ENCODE measurements around the gene SIGLEC9.

The SIGLEC9 gene

GRCh38 chr19:51124729-51125128 is at the start of gene SIGLEC9:
SIGLEC9 (plus strand) TSS chr19:51124906; CDS start chr19:51124975, 69 bp downstream.
- H3K27ac Mint-ChIP-seq: peak within 1 kb of the TSS; percentile 82
- H3K4me1 Mint-ChIP-seq (ENCODE audit: low read depth): peaks cover 41% of the 10 kb centered on the region
- no peaks in the 10 kb centered on the region for H3K9me3 Mint-ChIP-seq
- peaks cover under 1% of the 10 kb centered on the region for H3K27me3 Mint-ChIP-seq (ENCODE audit: low read depth)
- peak within 1 kb of the TSS; percentile 53 for H3K4me3 Mint-ChIP-seq
- H3K36me3 Mint-ChIP-seq (ENCODE audit: low read depth): no peaks in the 10 kb centered on the region

GRCh38 chr19:51075998-51076397 is 48.7 kb upstream of the SIGLEC9 start:
- peaks cover 17% of the 10 kb centered on the region for H3K27me3 Mint-ChIP-seq (ENCODE audit: low read depth)
- H3K9me3 Mint-ChIP-seq: no peaks in the 10 kb centered on the region
- H3K4me1 Mint-ChIP-seq (ENCODE audit: low read depth): no peaks in the 10 kb centered on the region
- no peak overlapping the region for H3K4me3 Mint-ChIP-seq
- H3K27ac Mint-ChIP-seq: no peak overlapping the region
- no peaks in the 10 kb centered on the region for H3K36me3 Mint-ChIP-seq (ENCODE audit: low read depth)

- Mint-ChIP-seq H3K27ac (no peak overlapping the region), H3K4me3 (no peak overlapping the region), H3K36me3 (ENCODE audit: low read depth) (no peaks in the 10 kb centered on the region), H3K4me1 (ENCODE audit: low read depth) (no peaks in the 10 kb centered on the region), H3K9me3 (no peaks in the 10 kb centered on the region), H3K27me3 (ENCODE audit: low read depth) (peaks cover 17% of the 10 kb centered on the region)
Measured at GRCh38 chr19:51076631-51077213, 48.0 kb upstream of the SIGLEC9 start.

GRCh38 chr19:51078104-51078503 is 46.6 kb upstream of the SIGLEC9 start:
- H3K27me3 Mint-ChIP-seq (ENCODE audit: low read depth): peaks cover 17% of the 10 kb centered on the region
- no peaks in the 10 kb centered on the region for H3K36me3 Mint-ChIP-seq (ENCODE audit: low read depth)
- H3K4me1 Mint-ChIP-seq (ENCODE audit: low read depth): no peaks in the 10 kb centered on the region
- H3K9me3 Mint-ChIP-seq: no peaks in the 10 kb centered on the region
- no peak overlapping the region for H3K27ac Mint-ChIP-seq
- no peak overlapping the region for H3K4me3 Mint-ChIP-seq

- Mint-ChIP-seq H3K36me3 (ENCODE audit: low read depth) (no peaks in the 10 kb centered on the region), H3K27ac (no peak overlapping the region), H3K4me3 (no peak overlapping the region), H3K4me1 (ENCODE audit: low read depth) (no peaks in the 10 kb centered on the region), H3K27me3 (ENCODE audit: low read depth) (peaks cover 16% of the 10 kb centered on the region), H3K9me3 (no peaks in the 10 kb centered on the region)
Measured at GRCh38 chr19:51078731-51079130, 46.0 kb upstream of the SIGLEC9 start.

GRCh38 chr19:51079481-51080110 is 45.1 kb upstream of the SIGLEC9 start:
- peaks cover 8% of the 10 kb centered on the region for H3K27me3 Mint-ChIP-seq (ENCODE audit: low read depth)
- H3K9me3 Mint-ChIP-seq: no peaks in the 10 kb centered on the region
- no peak overlapping the region for H3K4me3 Mint-ChIP-seq
- no peaks in the 10 kb centered on the region for H3K4me1 Mint-ChIP-seq (ENCODE audit: low read depth)
- H3K27ac Mint-ChIP-seq: no peak overlapping the region
- H3K36me3 Mint-ChIP-seq (ENCODE audit: low read depth): no peaks in the 10 kb centered on the region

GRCh38 chr19:51081476-51081875 is 43.2 kb upstream of the SIGLEC9 start:
- peaks cover 5% of the 10 kb centered on the region for H3K27me3 Mint-ChIP-seq (ENCODE audit: low read depth)
- H3K4me3 Mint-ChIP-seq: no peak overlapping the region
- no peaks in the 10 kb centered on the region for H3K9me3 Mint-ChIP-seq

GRCh38 chr19:51082611-51083010 is 42.1 kb upstream of the SIGLEC9 start, which contains the start of gene KLK14:
KLK14 (minus strand) TSS chr19:51082887; CDS start chr19:51082614, 273 bp downstream.
- H3K4me1 Mint-ChIP-seq (ENCODE audit: low read depth): no peaks in the 10 kb centered on the region
- H3K9me3 Mint-ChIP-seq: no peaks in the 10 kb centered on the region
- H3K27me3 Mint-ChIP-seq (ENCODE audit: low read depth): peaks cover 5% of the 10 kb centered on the region
- no peaks in the 10 kb centered on the region for H3K36me3 Mint-ChIP-seq (ENCODE audit: low read depth)
- peak within 1 kb of the TSS; percentile 5 for H3K27ac Mint-ChIP-seq
- no peak within 1 kb of the TSS for H3K4me3 Mint-ChIP-seq

More at GRCh38 chr19:51081476-51081875, 43.2 kb upstream of the SIGLEC9 start:
- Mint-ChIP-seq H3K27ac (no peak overlapping the region), H3K36me3 (ENCODE audit: low read depth) (no peaks in the 10 kb centered on the region), H3K4me1 (ENCODE audit: low read depth) (no peaks in the 10 kb centered on the region)

GRCh38 chr19:51083181-51083580 is 41.5 kb upstream of the SIGLEC9 start:
- Mint-ChIP-seq H3K9me3 (no peaks in the 10 kb centered on the region), H3K4me3 (no peak overlapping the region), H3K27ac (peak overlapping the region; percentile 5), H3K4me1 (ENCODE audit: low read depth) (no peaks in the 10 kb centered on the region), H3K36me3 (ENCODE audit: low read depth) (no peaks in the 10 kb centered on the region), H3K27me3 (ENCODE audit: low read depth) (peaks cover 5% of the 10 kb centered on the region)

- Mint-ChIP-seq H3K4me1 (ENCODE audit: low read depth) (no peaks in the 10 kb centered on the region), H3K4me3 (no peak overlapping the region), H3K27me3 (ENCODE audit: low read depth) (peaks cover 5% of the 10 kb centered on the region), H3K36me3 (ENCODE audit: low read depth) (no peaks in the 10 kb centered on the region), H3K9me3 (no peaks in the 10 kb centered on the region), H3K27ac (no peak overlapping the region)
Measured at GRCh38 chr19:51083783-51084182, 40.9 kb upstream of the SIGLEC9 start.

- Mint-ChIP-seq H3K36me3 (ENCODE audit: low read depth) (no peaks in the 10 kb centered on the region), H3K4me3 (no peak overlapping the region)
Measured at GRCh38 chr19:51084505-51084904, 40.2 kb upstream of the SIGLEC9 start.

GRCh38 chr19:51086153-51086850 is 38.4 kb upstream of the SIGLEC9 start:
- Mint-ChIP-seq H3K4me1 (ENCODE audit: low read depth) (no peaks in the 10 kb centered on the region), H3K36me3 (ENCODE audit: low read depth) (no peaks in the 10 kb centered on the region), H3K9me3 (no peaks in the 10 kb centered on the region), H3K27ac (no peak overlapping the region), H3K27me3 (ENCODE audit: low read depth) (peaks cover 5% of the 10 kb centered on the region), H3K4me3 (no peak overlapping the region)

More at GRCh38 chr19:51084505-51084904, 40.2 kb upstream of the SIGLEC9 start:
- Mint-ChIP-seq H3K27ac (no peak overlapping the region), H3K4me1 (ENCODE audit: low read depth) (no peaks in the 10 kb centered on the region), H3K9me3 (no peaks in the 10 kb centered on the region), H3K27me3 (ENCODE audit: low read depth) (peaks cover 5% of the 10 kb centered on the region)

- Mint-ChIP-seq H3K27ac (no peak overlapping the region), H3K36me3 (ENCODE audit: low read depth) (no peaks in the 10 kb centered on the region), H3K9me3 (no peaks in the 10 kb centered on the region), H3K4me3 (no peak overlapping the region), H3K4me1 (ENCODE audit: low read depth) (peaks cover 1% of the 10 kb centered on the region), H3K27me3 (ENCODE audit: low read depth) (no peaks in the 10 kb centered on the region)
Measured at GRCh38 chr19:51089786-51090185, 34.9 kb upstream of the SIGLEC9 start.

GRCh38 chr19:51090471-51090870 is 34.2 kb upstream of the SIGLEC9 start:
- Mint-ChIP-seq H3K36me3 (ENCODE audit: low read depth) (no peaks in the 10 kb centered on the region), H3K4me1 (ENCODE audit: low read depth) (peaks cover 1% of the 10 kb centered on the region), H3K4me3 (no peak overlapping the region), H3K27me3 (ENCODE audit: low read depth) (no peaks in the 10 kb centered on the region), H3K27ac (no peak overlapping the region), H3K9me3 (no peaks in the 10 kb centered on the region)

GRCh38 chr19:51091126-51091525 is 33.6 kb upstream of the SIGLEC9 start:
- peaks cover 1% of the 10 kb centered on the region for H3K4me1 Mint-ChIP-seq (ENCODE audit: low read depth)
- no peak overlapping the region for H3K27ac Mint-ChIP-seq
- no peaks in the 10 kb centered on the region for H3K36me3 Mint-ChIP-seq (ENCODE audit: low read depth)
- no peaks in the 10 kb centered on the region for H3K27me3 Mint-ChIP-seq (ENCODE audit: low read depth)
- no peak overlapping the region for H3K4me3 Mint-ChIP-seq
- H3K9me3 Mint-ChIP-seq: no peaks in the 10 kb centered on the region

All from T-helper 1 cell treated with Interleukin-12 subunit alpha and Interleukin-12 subunit beta and Interleukin-4 antibody, amounts not matched to agents 30 μg/mL and 1 μg/mL, for 36 hours (primary cell).